Dermis microvascular lymphatic vessel endothelial cell (primary cell): ENCODE results near the gene TAS2R40. TPM values are rescaled to one million over a fixed set of nuclear protein-coding genes. Genes with fewer than 3 reads are reported as not detected.

Experiments
- DNase-seq, 2 donors: peaks; one replicate each; pipeline versions ENCODE4 v3.0.0 to v3.0.0-alpha.2; 2010; ENCODE audit warnings: low read depth in 2 of 2
- total RNA-seq: library from RNA; depleted of rRNA; stranded (reverse); fragments of >200 nt; gene quantifications from 2 replicates; pipeline ENCODE4 v1.2.1, GENCODE V29; 2014

The TAS2R40 gene
- total RNA-seq, 1 donor from 2014 or later, result not detected

DNA sequence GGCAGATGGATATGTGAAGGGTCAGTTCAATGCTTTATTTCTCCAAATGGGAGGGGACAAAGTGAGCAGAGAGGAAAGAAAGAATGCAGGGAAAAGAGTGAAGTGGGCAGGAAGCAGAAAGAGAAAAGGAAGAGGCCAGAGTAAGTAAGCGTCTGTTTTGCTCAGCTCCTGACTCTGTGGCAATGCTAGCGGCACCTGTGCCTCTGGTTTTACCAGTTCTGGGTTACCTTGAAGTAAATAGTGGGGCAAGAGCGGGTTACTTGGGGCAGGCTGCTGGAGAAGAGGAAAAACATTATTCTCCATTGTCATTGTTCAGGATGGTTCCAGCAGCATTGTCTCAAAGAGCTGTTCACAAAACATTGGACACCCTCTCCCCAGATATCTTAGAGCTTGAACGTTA is 1.9 kb downstream of the TAS2R40 start:
- no peak for DNase-seq

DNA sequence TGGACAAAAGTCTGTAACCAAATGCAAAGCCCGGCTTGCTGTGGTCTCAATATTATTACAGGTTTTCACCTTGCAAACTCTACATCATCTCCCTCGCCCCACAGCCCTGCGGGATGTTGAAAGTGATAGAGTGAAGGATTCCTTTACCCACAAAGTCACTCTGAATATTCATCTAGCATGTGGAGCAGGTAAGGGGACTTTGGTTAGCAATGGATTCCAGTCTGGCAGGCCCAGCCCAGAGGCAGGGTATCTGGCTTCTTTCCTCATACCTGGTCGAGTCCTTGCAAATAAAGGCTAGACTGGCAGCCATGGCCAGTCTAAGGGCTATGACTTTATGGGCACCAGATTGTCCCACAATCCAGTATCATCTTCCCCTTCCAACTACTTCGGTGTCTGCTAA is 3.2 kb downstream of the TAS2R40 start:
- no peak for DNase-seq

GRCh38 chr7:143227806-143228205 is 6.0 kb downstream of the TAS2R40 start:
- DNase-seq, result no peak

DNA sequence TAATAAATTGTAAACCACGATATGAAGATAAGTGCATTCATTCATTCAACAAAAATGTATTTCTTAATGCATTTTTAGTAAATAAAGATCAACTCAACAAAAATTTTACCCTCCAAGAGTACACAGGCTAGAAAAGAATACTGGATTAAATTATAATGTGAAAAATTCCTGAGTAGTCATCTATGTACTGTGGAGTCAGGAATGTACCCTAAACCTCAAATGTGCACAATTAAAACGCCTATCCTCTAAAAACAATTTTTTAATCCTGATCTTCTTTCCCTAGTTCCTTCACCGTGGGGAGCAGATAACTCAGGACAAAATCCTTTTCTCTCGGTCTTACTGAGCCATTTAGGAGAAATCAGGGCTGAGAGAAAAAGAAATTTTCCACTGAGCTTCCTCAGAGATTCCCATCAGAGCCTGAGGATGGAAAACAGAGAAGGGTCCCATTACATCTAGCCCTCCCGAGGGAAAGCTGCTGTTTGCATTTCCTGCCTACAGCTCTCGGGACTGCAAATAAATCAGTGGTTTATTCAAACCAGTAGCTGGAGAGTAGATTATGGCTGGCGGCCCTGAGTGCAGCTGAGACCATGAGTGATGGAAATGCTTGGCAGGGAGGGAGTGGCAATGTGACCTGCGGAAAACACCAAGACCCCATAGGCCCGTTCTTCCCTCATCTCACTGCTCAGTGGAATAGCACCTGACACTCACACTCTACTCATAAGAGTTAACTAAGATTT is 7.4 kb downstream of the TAS2R40 start:
- no peak for DNase-seq

DNA sequence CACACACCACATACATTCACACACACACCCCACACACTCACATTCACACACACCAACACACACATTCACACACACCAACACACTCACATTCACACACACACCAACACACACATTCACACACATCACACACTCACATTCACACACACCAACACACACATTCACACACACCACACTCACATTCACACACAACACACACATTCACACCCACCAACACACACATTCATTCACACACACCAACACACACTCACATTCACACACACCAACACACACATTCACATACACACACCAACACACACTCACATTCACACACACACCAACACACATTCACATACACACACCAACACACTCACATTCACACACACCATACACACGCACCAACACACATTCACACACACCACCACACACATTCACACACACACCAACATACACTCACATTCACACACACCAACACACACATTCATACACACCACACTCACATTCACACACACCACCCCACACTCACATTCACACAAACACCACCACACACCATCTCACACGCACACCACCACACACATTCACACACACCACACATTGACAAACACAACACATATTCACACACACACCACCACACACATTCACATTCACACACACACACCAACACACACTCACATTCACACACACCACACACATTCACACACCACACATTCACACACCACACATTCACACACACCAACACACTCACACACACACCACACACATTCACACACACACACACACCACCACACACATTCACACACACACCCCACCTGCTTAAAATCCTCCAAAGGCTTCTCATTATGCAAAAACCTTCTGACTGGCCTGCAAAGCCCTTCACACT is 9.0 kb downstream of the TAS2R40 start:
- DNase-seq, result no peak

DNA sequence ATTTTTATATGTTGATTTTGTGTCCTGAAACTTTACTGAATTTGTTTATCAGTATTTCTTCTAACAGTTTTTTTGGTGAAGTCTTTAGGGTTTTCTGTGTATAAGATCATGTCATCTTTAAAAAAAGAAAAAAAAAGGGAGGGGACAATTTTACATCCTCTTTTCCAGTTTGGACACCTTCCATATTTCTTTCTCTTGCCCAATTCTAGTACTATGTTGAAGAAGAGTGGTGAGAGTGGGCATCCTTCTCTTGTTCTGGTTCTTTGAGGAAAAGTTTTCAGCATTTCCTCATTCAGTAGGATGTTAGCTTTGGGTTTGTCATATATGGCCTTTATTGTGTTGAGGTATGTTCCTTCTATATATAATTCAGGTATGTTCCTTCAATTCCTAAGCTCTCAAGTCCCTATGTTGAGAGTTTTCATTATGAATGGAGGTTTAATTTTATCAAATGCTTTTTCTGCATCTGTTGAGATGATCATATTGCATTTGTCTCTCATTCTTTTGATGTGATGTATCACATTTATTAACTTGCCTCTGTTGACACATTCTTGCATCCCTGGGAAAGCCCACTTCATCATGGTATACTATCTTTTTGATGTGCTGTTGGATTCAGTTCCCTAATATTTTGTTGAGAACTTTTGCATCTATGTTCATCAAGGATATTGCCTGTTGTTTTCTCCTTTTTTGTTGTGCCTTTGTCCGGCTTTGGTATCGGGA is 12.1 kb downstream of the TAS2R40 start:
- no peak for DNase-seq

DNA sequence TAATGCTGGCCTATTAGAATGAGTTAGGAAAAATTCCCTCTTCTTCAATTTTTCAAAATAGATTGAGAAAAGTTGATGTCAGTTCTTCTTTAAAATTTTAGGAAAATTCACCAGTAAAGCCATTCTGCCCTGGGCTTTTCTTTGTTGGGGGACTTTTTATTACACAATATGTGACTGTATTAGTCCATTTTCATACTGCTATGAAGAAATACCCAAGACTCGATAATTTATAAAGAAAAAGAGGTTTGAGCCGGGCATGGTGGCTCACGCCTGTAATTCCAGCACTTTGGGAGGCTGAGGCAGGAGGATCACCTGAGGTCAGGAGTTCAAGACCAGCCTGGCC is 12.7 kb downstream of the TAS2R40 start:
- DNase-seq, result no peak

GRCh38 chr7:143235561-143235960 is 13.7 kb downstream of the TAS2R40 start:
- no peak for DNase-seq

- no peak for DNase-seq
Measured at GRCh38 chr7:143236408-143236990, 14.7 kb downstream of the TAS2R40 start.

DNA sequence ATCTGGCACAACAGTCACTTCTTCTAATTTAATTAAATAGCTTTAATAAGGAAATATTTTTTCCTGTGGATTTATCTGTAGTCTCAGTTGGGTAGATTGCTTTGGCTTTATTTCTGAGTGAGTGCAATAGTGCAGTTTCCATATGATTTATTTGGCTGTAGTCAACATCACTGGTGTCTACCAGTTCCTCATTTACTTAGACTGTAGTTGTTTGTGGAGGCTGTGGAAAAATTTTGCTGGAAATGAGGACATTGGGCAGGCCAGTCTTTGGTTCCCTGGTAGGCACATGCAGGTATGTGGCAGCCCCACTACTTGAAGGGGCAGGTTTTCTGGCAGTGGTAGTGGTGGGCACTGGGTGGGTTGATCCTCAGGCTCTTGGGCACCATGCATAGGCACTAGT is 15.5 kb downstream of the TAS2R40 start:
- no peak for DNase-seq

DNA sequence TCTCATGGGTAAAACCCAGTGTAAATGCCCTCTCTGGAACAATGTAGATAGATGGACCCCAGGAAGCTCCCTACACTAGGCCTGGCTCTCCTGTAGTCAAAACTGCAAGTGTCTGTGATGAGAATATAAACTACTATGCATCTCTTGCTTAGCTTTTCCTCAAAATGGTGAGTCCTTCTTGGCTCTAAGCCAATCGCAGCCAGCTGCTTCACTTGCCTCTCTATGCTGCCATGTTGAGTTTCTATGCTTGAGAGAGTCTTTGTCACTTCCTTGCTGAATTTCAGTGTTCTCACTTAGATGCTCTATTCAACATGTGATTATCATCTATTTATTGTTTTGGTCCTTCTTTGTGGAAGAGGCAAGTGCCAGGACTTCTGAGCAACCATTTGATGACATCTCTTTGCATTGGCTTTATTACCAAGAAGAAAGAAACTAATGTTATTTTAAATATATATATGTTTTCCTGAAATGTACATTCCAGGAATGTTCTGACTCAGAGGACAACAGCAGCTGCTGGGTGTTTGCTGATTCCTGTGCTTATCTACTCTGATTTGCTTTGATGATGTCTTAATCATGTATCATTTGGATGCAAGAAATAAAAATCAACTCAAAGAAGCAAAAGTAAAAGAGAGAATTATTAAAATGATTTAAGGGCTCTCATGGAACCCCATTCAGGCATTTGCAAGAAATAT is 16.6 kb downstream of the TAS2R40 start:
- DNase-seq, result no peak

- no peak for DNase-seq
Measured at GRCh38 chr7:143239813-143240212, 18.0 kb downstream of the TAS2R40 start.

DNA sequence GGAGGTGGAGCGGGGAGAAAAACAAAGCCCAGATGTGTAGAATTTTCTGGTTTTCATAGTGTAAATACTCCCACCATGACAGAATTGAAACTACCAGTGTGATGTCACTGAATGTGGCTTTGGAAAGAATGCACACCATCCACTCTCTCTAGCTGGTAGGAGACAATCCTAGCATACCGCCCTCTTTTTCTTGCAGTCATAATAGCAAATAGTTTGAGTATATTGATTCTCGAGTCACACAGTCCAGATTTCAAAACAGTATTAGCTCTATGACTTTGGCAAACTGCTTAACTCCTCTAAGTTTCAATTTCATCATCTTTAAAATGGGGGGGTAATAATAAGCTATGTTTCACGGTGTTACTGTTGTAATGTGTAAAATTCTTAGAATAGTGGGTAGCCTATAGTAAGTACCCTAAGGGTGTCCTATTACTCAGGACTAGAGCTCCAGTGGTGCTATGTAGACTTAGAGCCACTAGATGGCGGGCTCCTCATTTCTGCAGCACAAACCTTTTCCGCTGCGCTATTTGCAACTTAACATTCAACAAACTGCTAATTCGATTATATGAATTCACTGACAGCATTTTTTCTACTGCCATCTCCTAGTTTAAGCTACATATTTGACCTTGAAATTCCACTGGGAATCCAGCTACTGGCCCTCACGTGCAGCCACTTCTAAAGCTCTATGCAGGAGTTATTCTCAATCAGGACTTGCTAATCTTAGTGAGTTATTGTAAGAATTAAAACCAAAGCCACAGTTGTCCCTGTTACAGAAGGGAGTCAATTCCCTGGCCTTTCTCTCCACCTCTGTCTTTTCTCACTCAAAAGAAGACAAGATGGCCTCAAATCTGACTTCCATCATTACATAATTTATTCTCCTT is 18.7 kb downstream of the TAS2R40 start:
- peak; percentile 72 to 85 for DNase-seq

GRCh38 chr7:143242306-143242705 is 20.5 kb downstream of the TAS2R40 start:
- no peak for DNase-seq

DNA sequence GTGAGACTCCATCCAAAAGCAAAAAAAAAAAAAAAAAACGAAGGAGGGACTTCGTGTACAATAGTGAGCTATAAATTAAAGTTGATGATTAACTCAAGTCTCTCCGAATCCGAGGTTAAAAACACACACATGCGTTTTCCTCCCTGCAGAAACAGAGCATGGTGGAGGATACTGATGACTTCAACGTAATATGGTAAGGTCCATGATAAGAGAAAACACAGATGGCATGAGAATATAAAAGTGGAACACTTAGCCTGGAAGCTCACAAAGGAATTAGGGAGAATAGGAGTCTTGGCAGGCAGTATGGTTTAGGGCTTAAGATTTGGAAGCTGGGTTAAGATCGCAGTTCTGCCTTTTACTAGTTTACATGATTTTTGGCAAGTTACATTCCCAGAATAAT is 21.3 kb downstream of the TAS2R40 start:
- no peak for DNase-seq

- no peak for DNase-seq
Measured at GRCh38 chr7:143243614-143244013, 21.8 kb downstream of the TAS2R40 start.

DNA sequence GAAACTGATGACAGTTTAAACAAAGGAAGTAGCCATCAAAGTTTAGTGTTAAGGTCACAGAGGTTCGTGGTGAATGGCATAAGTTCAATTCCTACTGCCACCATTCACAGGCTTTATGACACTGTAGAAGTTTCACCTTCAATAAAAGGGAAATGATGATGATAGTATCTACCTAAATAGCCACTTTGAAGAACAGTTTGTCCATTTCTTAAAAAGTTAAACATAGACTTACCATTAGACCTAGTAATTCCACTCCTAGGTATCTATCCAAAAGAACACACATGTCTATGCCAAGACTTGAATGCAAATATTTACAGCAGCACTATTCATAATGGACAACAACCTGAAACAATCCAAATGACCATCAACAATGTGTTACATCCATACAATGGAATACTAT is 22.5 kb downstream of the TAS2R40 start:
- DNase-seq, result no peak

GRCh38 chr7:143245123-143245522 is 23.3 kb downstream of the TAS2R40 start:
- DNase-seq, result peak in 1 of 2 donors; percentile 34

- DNase-seq, result no peak
Measured at GRCh38 chr7:143247372-143247771, 25.5 kb downstream of the TAS2R40 start.

- no peak for DNase-seq
Measured at GRCh38 chr7:143248761-143249354, 27.0 kb downstream of the TAS2R40 start.
